Suprapubic skin (tissue), 4 donors: ENCODE results near the gene SH3BGR. TPM values are rescaled to one million over a fixed set of nuclear protein-coding genes. Genes with fewer than 3 reads are reported as not detected.

Source experiments
- DNase-seq, 2 donors: peaks; one replicate each; pipeline ENCODE4 v3.0.0-alpha.2; 2019; ENCODE audit warnings: low spot score in 2 of 2
- H3K27ac ChIP-seq: fragments of 200-600 bp; sonication (generic); one replicate; pipeline ENCODE4 v1.5.1; 2019
- H3K27me3 ChIP-seq: fragments of 200-600 bp; sonication (generic); one replicate; pipeline ENCODE4 v1.5.1; 2019
- H3K36me3 ChIP-seq: fragments of 200-600 bp; sonication (generic); one replicate; pipeline ENCODE4 v1.5.1; 2019
- H3K4me1 ChIP-seq: fragments of 200-600 bp; sonication (generic); one replicate; pipeline ENCODE4 v1.5.1; 2019
- H3K4me3 ChIP-seq: fragments of 200-600 bp; sonication (generic); one replicate; pipeline ENCODE4 v1.5.1; 2019; ENCODE audit warnings: mild to moderate bottlenecking
- H3K9me3 ChIP-seq: fragments of 200-600 bp; sonication (generic); one replicate; pipeline ENCODE4 v1.5.1; 2019
- EP300 ChIP-seq: sonication (generic); formaldehyde crosslinking; IDR thresholded peaks from one replicate; pipeline ENCODE4 v1.6.1; 2017; ENCODE audit warnings: antibody characterized with exemption
- POLR2A ChIP-seq, 2 donors: fragments of 450-650 bp; IDR thresholded peaks; one replicate each; pipeline ENCODE4 v1.6.1; 2017; ENCODE audit warnings: antibody characterized with exemption in 2 of 2, mild to moderate bottlenecking in 2 of 2, moderate library complexity in 2 of 2
- POLR2AphosphoS5 ChIP-seq, 3 donors: sonication (generic); formaldehyde crosslinking; IDR thresholded peaks; one replicate each; pipeline ENCODE4 v1.6.1; 2017; ENCODE audit warnings: antibody characterized with exemption in 3 of 3
- WGBS: methylation state at CpG from one replicate; pipeline ENCODE4 v1.1.5; 2018; 5-methylcytosine and 5-hydroxymethylcytosine counted together
- total RNA-seq, 4 donors: library from RNA; depleted of rRNA; stranded (reverse); fragments of >200 nt; gene quantifications; one replicate each; pipeline ENCODE4 v1.1.0, GENCODE V29; 2016
- TF ChIP-seq, protein P1 (sequence below), 2 donors: fragments of 200-600 bp in 1 of 2; fragments of 450-650 bp in 1 of 2; sonication (generic) in 1 of 2; IDR thresholded peaks; one replicate each; pipeline ENCODE4 v1.5.1; 2016 to 2019; ENCODE audit warnings: antibody characterized with exemption in 2 of 2, mild to moderate bottlenecking in 1 of 2, moderate library complexity in 1 of 2

SH3BGR gene
- total RNA-seq, 4 donors from 2014 or later = 0.64 to 1.3 (median 0.68) TPM; not detected in 1

DNA sequence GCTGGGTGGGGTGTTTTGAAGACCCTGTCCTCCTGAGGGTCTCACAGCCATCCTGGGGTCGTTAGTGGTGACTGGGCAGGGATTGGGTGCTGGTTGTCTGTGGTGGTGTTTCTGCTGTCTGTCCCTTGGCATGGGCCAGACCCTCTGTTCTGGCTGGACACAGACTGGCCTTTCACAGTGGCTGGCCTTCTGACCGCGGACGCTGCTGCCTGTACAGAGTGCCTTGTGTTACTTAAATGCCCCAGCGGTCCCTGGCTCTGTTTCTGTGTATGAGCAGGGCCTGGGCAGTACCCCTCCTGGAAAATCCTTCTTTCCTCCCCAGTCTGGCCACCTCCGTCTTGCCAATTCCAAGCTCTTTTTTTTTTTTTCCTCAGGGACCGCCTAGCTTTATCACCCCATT lies 50.9 kb downstream of the SH3BGR start:
- H3K36me3 ChIP-seq = no peaks in the 10 kb centered on the region
- DNase-seq = no peak
- 88% methylated on average over 7 of the region's 7 CpGs for WGBS
- H3K4me1 ChIP-seq = no peaks in the 10 kb centered on the region
- TF ChIP-seq POLR2AphosphoS5 (IDR thresholded peaks at IDR 0.05) (no peak), POLR2A (IDR thresholded peaks at IDR 0.05) (no peak), EP300 (no peak)
- TF ChIP-seq, protein P1, sequence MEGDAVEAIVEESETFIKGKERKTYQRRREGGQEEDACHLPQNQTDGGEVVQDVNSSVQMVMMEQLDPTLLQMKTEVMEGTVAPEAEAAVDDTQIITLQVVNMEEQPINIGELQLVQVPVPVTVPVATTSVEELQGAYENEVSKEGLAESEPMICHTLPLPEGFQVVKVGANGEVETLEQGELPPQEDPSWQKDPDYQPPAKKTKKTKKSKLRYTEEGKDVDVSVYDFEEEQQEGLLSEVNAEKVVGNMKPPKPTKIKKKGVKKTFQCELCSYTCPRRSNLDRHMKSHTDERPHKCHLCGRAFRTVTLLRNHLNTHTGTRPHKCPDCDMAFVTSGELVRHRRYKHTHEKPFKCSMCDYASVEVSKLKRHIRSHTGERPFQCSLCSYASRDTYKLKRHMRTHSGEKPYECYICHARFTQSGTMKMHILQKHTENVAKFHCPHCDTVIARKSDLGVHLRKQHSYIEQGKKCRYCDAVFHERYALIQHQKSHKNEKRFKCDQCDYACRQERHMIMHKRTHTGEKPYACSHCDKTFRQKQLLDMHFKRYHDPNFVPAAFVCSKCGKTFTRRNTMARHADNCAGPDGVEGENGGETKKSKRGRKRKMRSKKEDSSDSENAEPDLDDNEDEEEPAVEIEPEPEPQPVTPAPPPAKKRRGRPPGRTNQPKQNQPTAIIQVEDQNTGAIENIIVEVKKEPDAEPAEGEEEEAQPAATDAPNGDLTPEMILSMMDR (IDR thresholded peaks at IDR 0.05) = no peak
- no peak overlapping the region for H3K4me3 ChIP-seq
- no peaks in the 10 kb centered on the region for H3K9me3 ChIP-seq
- no peaks in the 10 kb centered on the region for H3K27me3 ChIP-seq
- no peak overlapping the region for H3K27ac ChIP-seq

DNA sequence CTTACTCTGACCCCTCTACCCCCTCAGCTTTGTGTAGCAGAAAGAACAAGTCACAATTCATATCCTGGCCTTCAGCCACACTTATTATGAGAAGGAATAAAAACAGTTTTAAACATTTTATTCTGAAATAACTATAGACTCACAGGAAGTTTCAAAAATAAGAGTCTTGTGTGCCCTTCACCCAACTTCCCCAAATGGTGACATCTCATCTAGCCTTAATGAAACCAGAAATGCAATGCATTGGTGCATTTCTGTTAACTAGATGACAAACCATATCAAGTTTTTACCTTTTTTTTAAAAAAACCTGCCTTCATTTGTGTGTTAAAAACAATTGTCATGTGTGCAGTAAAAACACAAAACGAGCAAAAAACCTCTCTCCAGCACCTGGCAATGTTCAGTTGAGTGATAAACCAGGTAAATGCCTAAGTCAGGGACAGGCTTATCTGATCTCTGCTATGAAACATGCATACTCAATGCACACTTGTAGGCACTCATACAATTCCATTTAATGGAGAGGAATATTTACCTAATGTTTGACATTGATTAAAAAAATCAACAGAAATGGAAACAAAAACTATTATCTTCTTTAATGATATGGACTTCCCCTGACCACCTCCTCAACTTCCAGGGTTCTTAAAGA lies 51.5 kb downstream of the SH3BGR start:
- 71% methylated on average over 1 of the region's 1 CpG for WGBS
- no peak overlapping the region for H3K27ac ChIP-seq
- H3K27me3 ChIP-seq = no peaks in the 10 kb centered on the region
- TF ChIP-seq POLR2AphosphoS5 (IDR thresholded peaks at IDR 0.05) = no peak
- TF ChIP-seq, protein P1 (IDR thresholded peaks at IDR 0.05) = no peak
- no peak for TF ChIP-seq POLR2A (IDR thresholded peaks at IDR 0.05)
- TF ChIP-seq EP300 = no peak
- no peaks in the 10 kb centered on the region for H3K36me3 ChIP-seq
- no peaks in the 10 kb centered on the region for H3K4me1 ChIP-seq
- H3K4me3 ChIP-seq = no peak overlapping the region
- no peaks in the 10 kb centered on the region for H3K9me3 ChIP-seq
- no peak for DNase-seq

DNA sequence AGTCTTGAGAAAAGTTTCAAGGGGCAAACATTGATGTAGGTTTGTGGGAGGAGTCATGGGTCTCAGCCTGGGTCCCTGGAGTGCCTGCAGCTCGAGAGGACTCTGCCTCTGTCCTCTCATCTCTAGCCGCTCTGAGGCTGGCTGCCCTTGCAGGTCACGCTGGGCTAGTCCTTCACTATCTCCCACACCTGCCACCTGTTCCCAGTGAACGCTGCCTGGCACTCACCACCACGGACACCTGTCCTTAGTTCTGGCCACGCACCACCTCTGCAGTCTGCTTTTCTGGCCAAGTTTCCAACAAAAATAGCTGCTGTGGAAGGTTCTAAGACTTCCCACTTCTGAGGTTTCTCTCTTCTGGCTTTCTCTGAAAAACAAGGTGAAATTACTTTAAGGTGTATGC lies 52.5 kb downstream of the SH3BGR start:
- no peak for DNase-seq
- Histone ChIP-seq H3K36me3 (no peaks in the 10 kb centered on the region), H3K4me1 (no peaks in the 10 kb centered on the region), H3K9me3 (no peaks in the 10 kb centered on the region), H3K4me3 (no peak overlapping the region), H3K27me3 (no peaks in the 10 kb centered on the region), H3K27ac (no peak overlapping the region)
- 94% methylated on average over 6 of the region's 6 CpGs for WGBS
- TF ChIP-seq EP300 (no peak), POLR2A (IDR thresholded peaks at IDR 0.05) (no peak), POLR2AphosphoS5 (IDR thresholded peaks at IDR 0.05) (no peak)
- TF ChIP-seq, protein P1 (IDR thresholded peaks at IDR 0.05) = no peak

DNA sequence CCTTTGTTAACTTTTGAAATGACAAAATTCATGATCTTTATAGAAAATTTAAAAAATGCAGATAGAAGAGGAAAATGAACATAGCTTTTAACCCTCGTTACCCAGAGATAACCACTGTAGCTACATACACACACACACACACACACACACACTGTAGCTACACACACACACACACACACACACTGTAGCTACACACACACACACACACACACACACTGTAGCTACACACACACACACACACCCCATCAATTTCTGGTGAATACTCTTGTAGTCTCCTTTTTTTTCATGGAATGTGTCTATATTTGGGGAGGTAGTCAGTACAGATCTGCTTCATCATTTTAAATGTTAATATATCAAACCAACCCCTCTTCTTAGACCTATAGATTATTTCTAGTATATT lies 58.5 kb downstream of the SH3BGR start:
- Histone ChIP-seq H3K9me3 (no peaks in the 10 kb centered on the region), H3K27me3 (no peaks in the 10 kb centered on the region), H3K4me1 (no peaks in the 10 kb centered on the region), H3K36me3 (no peaks in the 10 kb centered on the region), H3K27ac (no peak overlapping the region), H3K4me3 (no peak overlapping the region)
- WGBS = 90% methylated on average over 1 of the region's 1 CpG
- DNase-seq = no peak
- TF ChIP-seq POLR2A (IDR thresholded peaks at IDR 0.05) = no peak
- TF ChIP-seq, protein P1 (IDR thresholded peaks at IDR 0.05) = no peak
- no peak for TF ChIP-seq POLR2AphosphoS5 (IDR thresholded peaks at IDR 0.05)
- no peak for TF ChIP-seq EP300

DNA sequence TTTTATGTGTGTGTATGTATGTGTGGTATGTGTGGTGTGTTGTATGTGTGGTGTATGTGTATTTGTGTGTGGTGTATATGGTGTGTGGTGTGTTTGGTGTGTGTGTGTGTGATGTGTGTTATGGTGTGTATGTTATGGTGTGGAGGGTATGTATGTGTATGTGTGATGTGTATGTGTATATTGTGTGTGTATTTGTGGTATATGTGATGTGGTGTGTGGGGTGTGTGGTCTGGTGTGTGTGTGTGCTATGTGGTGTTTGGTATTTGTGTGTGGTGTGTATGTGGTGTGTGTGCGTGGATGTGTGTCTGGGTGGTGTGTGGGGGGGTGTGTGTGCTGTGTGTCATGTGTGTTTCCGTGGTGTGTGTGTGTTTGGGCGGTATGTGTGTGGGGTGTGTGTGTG lies 59.3 kb downstream of the SH3BGR start:
- Histone ChIP-seq H3K27ac (no peak overlapping the region), H3K36me3 (no peaks in the 10 kb centered on the region), H3K9me3 (no peaks in the 10 kb centered on the region), H3K27me3 (no peaks in the 10 kb centered on the region), H3K4me3 (no peak overlapping the region), H3K4me1 (no peaks in the 10 kb centered on the region)
- 87% methylated on average over 3 of the region's 3 CpGs for WGBS
- TF ChIP-seq POLR2AphosphoS5 (IDR thresholded peaks at IDR 0.05) = no peak
- no peak for DNase-seq

DNA sequence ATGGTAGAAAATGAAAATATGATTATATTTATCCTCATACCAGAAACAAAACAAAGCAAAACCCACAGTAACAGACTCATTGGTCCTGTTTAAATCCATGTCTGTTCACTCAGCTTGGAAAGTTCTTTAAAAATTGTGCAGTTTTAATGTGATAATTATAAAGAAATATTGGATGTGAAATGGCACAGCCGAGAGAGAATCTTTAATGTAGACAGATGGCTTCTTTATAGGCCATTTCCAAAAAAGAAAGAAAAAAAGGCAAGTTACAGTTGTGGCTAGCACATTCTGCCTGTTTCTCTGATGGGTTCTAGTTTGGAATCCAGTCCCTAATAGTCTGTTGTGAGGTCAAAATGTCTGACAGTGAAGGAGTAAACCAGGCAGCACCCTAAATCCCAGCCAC lies 62.0 kb downstream of the SH3BGR start:
- no peaks in the 10 kb centered on the region for H3K9me3 ChIP-seq
- H3K4me1 ChIP-seq = peaks cover 3% of the 10 kb centered on the region
- 82% methylated on average over 1 of the region's 1 CpG for WGBS
- no peak for DNase-seq
- H3K36me3 ChIP-seq = no peaks in the 10 kb centered on the region
- TF ChIP-seq, protein P1 (IDR thresholded peaks at IDR 0.05) = no peak
- TF ChIP-seq POLR2A (IDR thresholded peaks at IDR 0.05) (no peak), POLR2AphosphoS5 (IDR thresholded peaks at IDR 0.05) (no peak), EP300 (no peak)
- H3K4me3 ChIP-seq = no peak overlapping the region
- no peak overlapping the region for H3K27ac ChIP-seq
- no peaks in the 10 kb centered on the region for H3K27me3 ChIP-seq
